Choroid plexus epithelial cell (primary cell): ENCODE data around the gene MICALL2.

Experiments
- DNase-seq: peaks from one replicate; pipeline ENCODE4 v3.0.0-alpha.2; 2010; ENCODE audit warnings: low read depth
- H3K4me3 ChIP-seq: 2 replicates; pipeline ENCODE4 v1.5.1; 2011; ENCODE audit warnings: low read depth, mild to moderate bottlenecking, control low read depth, low read length, moderate library complexity
- TF ChIP-seq, protein P1 (sequence below): conservative IDR thresholded peaks from 2 replicates; pipeline ENCODE4 v1.5.1; 2011; ENCODE audit warnings: low read depth, mild to moderate bottlenecking, control low read depth, inconsistent platforms, low read length, moderate library complexity

Gene MICALL2

DNA sequence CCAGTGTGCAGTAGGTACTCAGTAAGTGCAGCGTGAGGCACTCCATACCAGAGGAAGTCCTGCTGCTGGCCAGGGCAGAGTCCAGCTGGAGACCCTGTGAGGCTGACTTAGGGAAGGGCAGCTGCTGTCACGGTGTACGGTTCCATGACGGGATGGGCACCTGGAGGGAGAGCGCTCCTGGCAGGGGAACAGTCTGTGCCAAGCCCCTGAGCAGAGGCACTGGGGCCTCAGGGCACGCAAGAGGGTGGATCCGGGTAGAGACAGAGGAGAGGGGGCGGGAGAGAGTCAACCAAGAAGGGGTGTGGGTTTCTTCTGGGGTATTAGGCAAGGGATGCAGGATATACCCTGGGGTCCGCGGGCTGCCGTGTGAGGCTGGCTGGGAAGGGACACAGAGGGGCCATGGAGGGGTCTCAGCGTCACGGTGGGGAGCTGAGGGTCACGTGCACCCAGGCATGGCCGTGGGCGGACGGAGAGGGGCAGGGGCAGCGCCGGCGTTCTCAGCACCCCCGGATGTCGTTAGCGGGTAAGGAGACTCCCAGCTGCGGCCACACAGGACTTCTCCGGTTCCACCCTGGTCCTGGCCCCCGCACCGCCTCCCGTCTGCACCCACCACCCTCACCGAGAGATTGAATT lies 70.5 kb downstream of the MICALL2 start:
- TF ChIP-seq, protein P1, sequence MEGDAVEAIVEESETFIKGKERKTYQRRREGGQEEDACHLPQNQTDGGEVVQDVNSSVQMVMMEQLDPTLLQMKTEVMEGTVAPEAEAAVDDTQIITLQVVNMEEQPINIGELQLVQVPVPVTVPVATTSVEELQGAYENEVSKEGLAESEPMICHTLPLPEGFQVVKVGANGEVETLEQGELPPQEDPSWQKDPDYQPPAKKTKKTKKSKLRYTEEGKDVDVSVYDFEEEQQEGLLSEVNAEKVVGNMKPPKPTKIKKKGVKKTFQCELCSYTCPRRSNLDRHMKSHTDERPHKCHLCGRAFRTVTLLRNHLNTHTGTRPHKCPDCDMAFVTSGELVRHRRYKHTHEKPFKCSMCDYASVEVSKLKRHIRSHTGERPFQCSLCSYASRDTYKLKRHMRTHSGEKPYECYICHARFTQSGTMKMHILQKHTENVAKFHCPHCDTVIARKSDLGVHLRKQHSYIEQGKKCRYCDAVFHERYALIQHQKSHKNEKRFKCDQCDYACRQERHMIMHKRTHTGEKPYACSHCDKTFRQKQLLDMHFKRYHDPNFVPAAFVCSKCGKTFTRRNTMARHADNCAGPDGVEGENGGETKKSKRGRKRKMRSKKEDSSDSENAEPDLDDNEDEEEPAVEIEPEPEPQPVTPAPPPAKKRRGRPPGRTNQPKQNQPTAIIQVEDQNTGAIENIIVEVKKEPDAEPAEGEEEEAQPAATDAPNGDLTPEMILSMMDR = no peak
- DNase-seq = no peak
- no peak overlapping the region for H3K4me3 ChIP-seq

DNA sequence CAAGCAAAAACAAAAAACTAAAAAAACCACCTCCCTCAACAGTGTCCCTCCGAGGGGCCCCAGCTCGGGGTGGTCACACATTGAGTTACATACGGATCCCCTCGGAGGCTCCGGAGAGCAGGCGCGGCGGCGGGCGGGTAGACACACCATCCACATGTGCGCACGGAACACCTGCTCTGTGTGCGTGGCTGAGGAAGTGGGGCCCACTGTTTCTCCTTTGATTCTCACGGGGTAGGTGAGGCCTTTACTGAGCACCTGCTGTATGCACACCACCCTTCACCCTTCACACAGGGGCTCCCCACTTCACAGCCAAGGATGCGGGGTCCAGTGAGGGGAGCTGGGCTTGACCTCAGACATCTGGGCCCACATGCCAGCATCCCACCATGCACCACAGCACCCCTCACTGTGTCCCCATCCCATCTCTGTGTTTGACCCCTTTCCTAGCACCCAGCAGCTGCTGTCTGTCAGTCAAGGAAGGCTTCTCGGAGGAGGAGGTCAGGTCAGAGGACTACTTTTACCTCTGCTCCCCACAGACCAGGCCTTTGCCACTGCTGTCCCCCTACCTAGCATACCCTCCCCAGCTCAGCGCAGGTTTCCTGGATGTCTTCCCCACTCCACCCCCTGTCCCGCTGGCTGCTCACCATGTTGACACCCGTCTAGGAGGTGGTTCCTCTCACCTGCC lies 71.1 kb downstream of the MICALL2 start:
- TF ChIP-seq, protein P1 = no peak
- no peak for DNase-seq

DNA sequence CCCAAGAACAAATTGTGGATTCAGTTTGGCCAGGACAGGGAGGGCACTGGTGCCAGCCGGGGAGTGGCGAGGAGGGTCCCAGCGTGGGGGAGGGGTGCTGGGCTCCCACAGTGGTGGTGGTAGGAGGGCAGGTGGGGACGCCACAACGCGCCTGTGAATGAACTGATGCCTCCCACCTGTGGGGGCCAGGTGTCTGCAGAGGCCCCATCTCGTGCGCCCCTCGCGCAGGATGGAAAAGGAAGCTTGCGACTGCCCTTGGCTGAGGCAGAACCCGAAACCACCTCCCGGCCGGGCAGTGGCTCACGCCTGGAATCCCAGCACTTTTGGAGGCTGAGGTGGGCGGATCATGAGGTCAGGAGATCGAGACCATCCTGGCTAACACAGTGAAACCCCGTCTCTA lies 72.0 kb downstream of the MICALL2 start:
- no peak overlapping the region for H3K4me3 ChIP-seq
- DNase-seq = no peak
- TF ChIP-seq, protein P1 = no peak

More for the DNA sequence above, 71.1 kb downstream of the MICALL2 start:
- no peak overlapping the region for H3K4me3 ChIP-seq

DNA sequence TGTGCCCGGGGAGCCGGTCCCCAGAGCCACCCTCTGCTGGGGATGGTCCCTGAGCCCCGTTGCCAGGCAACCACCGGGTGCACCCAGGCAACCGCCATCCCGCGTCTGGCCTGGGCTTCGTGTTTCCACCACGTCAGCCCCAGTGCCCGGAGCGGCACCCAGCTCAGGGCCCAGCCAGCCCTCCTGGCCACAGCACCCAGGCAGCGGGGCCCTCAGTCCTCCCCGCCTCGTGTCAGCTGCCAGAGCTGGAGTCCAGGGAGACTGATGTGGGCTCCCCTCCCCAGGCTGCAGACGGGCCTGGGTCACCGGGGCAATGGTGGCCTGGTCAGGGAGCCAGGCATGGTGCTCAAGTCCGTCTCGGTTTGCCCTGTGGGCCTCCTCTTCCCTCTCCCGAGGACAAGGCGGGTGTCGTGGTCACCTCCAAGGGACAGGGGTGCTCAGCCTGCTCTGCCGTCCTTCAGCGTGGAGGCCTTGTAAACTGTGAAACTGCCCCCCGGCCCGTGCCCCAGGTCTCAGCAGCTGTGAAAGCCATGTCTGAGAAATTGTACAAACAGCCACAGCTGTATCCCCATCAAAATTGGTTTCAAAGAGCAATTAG lies 72.5 kb downstream of the MICALL2 start:
- DNase-seq = no peak
- TF ChIP-seq, protein P1 = no peak
- H3K4me3 ChIP-seq = no peak overlapping the region

DNA sequence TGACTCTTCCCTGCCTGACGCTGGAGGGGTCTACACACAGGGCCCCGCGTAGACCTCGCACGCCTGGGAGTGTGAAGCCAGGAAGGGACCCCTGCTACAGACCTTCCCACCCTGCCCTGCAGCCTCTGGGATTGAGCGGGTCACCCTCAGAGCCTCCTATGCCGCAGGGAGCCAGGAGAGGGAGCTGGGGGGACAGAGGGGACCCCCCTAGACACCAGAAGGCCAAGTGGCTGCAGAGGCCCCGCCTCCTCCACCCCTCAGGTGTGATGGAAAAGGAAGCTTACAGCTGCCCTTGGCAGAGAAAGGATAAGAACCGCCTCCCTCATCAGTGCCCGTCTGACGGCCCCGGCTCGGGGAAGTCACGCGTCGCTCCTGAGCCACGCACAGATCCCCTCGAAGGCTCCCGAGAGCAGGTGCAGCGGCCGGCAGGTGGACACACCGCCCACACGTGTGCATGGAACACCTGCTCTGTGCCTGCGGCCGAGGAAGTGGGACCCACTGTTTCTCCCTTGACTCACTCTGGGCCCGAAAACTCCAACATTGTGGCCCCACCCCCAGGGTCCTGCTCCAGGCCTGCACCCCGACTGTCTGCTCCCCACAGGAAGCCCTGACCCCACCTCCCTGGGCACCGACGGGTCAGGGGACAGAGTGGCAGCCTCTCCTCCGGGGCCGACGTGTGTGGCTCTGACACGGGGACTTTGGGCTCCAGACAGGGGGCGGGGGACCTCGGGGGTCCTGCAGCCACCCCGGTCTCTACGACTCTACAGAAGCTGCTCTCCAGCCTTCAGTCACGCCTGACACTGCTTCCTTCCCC lies 73.3 kb downstream of the MICALL2 start:
- H3K4me3 ChIP-seq = no peak overlapping the region
- no peak for DNase-seq
- TF ChIP-seq, protein P1 = no peak

DNA sequence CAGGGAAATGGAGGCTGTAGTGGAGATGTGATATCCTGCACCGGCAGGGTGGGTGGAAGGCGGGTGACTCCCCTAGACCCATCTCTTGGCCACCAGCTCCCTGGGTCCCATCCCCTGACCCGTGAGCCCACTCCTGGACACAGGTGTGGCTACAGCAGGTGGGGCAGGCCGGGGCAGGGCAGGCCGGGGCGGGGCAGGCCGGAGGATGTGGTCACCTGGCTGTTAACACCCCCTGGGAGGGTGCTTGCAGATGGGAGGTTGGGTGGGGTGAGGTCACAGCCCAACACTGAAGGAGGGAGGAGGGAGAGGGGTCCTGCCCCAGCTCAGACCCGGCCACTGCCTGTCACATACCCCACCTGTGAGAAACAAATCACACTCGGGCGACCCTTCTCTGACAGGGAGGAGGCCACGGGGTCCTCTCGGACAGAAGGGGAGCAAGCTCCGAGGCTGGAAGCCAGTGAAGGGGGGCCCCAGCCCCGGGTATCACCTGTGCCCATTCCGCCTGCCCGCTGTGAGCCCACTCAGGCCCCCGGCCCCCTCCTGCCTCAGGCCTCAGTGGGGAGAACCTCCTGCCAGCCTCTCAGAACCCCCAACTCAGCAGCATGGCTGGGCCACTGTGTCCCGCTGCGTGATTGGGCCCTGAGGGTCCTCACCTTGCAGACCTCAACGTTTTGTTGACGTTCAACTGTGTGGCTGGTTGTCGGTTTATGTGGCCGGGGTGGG lies 74.0 kb downstream of the MICALL2 start:
- no peak for DNase-seq
- no peak overlapping the region for H3K4me3 ChIP-seq
- TF ChIP-seq, protein P1 = no peak
